HL-60 (cell line): ENCODE results near the gene CLRN1.

Experiments
- CTCF ChIP-seq: IDR thresholded peaks from one replicate; pipeline ENCODE4 v1.5.1; 2011; ENCODE audit warnings: low read length, control low read depth, inconsistent platforms; ENCODE audit not compliant: insufficient read depth
- GABPA ChIP-seq: IDR thresholded peaks from 2 replicates; pipeline ENCODE4 v1.6.1; 2012; ENCODE audit warnings: low read depth
- POLR2AphosphoS5 ChIP-seq: IDR thresholded peaks from 2 replicates; pipeline ENCODE4 v1.6.1; 2012; ENCODE audit warnings: low read depth

DNA sequence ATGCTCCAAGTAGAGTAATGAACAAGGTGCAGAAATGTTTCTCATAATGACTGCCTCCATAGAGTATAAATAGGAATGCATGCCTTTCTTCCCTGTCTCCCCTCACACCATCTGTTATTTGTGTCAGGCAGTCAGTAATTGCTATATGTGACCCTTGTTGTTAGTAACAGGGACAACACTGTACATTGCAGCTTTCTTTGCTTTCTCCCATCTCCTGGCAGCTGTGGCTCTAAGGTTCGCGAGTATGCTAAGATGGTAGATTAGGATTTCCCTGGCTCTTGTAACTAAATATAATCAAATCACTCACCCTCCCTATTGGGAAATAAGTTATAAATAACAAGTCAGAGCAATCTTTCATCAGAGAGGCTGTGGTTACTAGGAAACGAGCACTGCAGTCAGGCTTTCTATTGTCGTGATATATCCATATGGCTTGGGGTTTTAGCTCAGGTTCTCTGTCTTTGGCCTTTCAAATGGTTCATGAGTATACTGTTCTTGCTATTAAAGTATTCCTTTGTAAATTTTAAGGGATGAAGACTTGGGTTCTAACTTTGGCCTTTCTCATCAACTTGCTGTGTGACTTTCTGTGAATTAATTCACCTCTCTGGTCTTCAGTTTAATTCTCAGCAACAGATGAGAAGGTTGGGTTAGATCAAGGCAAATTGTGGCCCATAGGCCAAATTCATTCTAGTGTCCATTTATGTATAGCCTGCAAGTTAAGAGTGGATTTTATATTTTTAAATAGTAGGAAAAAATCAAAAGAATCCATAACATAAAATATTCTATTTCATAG lies 59.2 kb downstream of the CLRN1 start:
- no peak for TF ChIP-seq CTCF
- no peak for TF ChIP-seq POLR2AphosphoS5
- TF ChIP-seq GABPA = no peak
